Neural cell (in vitro differentiated cells): ENCODE measurements around the gene ALLC. TPM values are rescaled to one million over a fixed set of nuclear protein-coding genes. Genes with fewer than 3 reads are reported as not detected.
"Not testable (repeated sequence)": the region's sequence is repeated elsewhere in the genome, so short reads cannot be mapped to it uniquely, and the experiment has no call there.

Experiments
- H2AFZ ChIP-seq: fragments of 200-600, 300-800 bp; sonication (generic), shearing (Covaris generic); 2 replicates; pipeline ENCODE4 v1.6.0; 2014; ENCODE audit warnings: low read depth, mild to moderate bottlenecking, antibody characterized with exemption, low read length, moderate library complexity
- H3F3A ChIP-seq: fragments of 200-600 bp; shearing (Covaris generic); 2 replicates; pipeline ENCODE4 v1.6.1; 2016; ENCODE audit warnings: mild to moderate bottlenecking, moderate library complexity, mixed read lengths, antibody characterized with exemption, low read length; ENCODE audit not compliant: insufficient read depth, poor library complexity, severe bottlenecking
- H3K27ac ChIP-seq: fragments of 200-600, 300-800 bp; sonication (generic), shearing (Covaris generic); 2 replicates; pipeline ENCODE4 v1.5.1; 2014; ENCODE audit warnings: mild to moderate bottlenecking, low read length, moderate library complexity
- H3K27me3 ChIP-seq: fragments of 300-800, 200-600 bp; sonication (generic), shearing (Covaris generic); 2 replicates; pipeline ENCODE4 v1.6.0; 2014; ENCODE audit warnings: mild to moderate bottlenecking, low read depth, low read length, moderate library complexity; ENCODE audit not compliant: insufficient read depth
- H3K36me3 ChIP-seq: fragments of 300-800, 200-600 bp; sonication (generic), shearing (Covaris generic); 2 replicates; pipeline ENCODE4 v1.5.1; 2014; ENCODE audit warnings: mild to moderate bottlenecking, antibody characterized with exemption, low read length, moderate library complexity; ENCODE audit not compliant: insufficient read depth
- H3K4me2 ChIP-seq: fragments of 300-800, 200-600 bp; sonication (generic), shearing (Covaris generic); 2 replicates; pipeline ENCODE4 v1.6.0; 2014; ENCODE audit warnings: mild to moderate bottlenecking, low read length
- H3K4me3 ChIP-seq: fragments of 300-800, 200-600 bp; sonication (generic), shearing (Covaris generic); 2 replicates; pipeline ENCODE4 v1.5.1; 2014; ENCODE audit warnings: mild to moderate bottlenecking, low read length, moderate library complexity
- H3K79me2 ChIP-seq: fragments of 200-600 bp; shearing (Covaris generic); replicated peaks from 2 replicates; pipeline ENCODE4 v1.6.0; 2014; ENCODE audit warnings: mild to moderate bottlenecking, low read length, moderate library complexity; ENCODE audit not compliant: insufficient read depth
- H3K9ac ChIP-seq: fragments of 300-800, 200-600 bp; sonication (generic), shearing (Covaris generic); 2 replicates; pipeline ENCODE4 v1.6.1; 2016; ENCODE audit warnings: mild to moderate bottlenecking, low read length, mixed read lengths
- H3K9me2 ChIP-seq: fragments of 200-600 bp; shearing (Covaris generic); 2 replicates; pipeline ENCODE4 v1.6.1; 2016; ENCODE audit warnings: mild to moderate bottlenecking, low read length, mixed read lengths; ENCODE audit not compliant: insufficient read depth
- H3K9me3 ChIP-seq: fragments of 200-600, 300-800 bp; sonication (generic), shearing (Covaris generic); 2 replicates; pipeline ENCODE4 v1.6.1; 2016; ENCODE audit warnings: mild to moderate bottlenecking, mixed run types, low read length, moderate library complexity, mixed read lengths
- H4K20me1 ChIP-seq: fragments of 200-600 bp; shearing (Covaris generic); 2 replicates; pipeline ENCODE4 v1.6.1; 2016; ENCODE audit warnings: mild to moderate bottlenecking, mixed run types; ENCODE audit not compliant: insufficient read depth
- EP300 ChIP-seq: fragments of 450-650 bp; conservative IDR thresholded peaks from 2 replicates; pipeline ENCODE4 v1.6.1; 2014; ENCODE audit warnings: antibody characterized with exemption, mild to moderate bottlenecking, moderate library complexity; ENCODE audit not compliant: poor library complexity, severe bottlenecking
- EZH2 ChIP-seq: fragments of 200-600, 300-800 bp; shearing (Covaris generic), sonication (generic); IDR thresholded peaks from 2 replicates; pipeline ENCODE4 v1.6.1; 2014; ENCODE audit warnings: antibody characterized with exemption, low read length, borderline replicate concordance, mild to moderate bottlenecking; ENCODE audit not compliant: insufficient read depth, poor library complexity, severe bottlenecking
- MXI1 ChIP-seq: fragments of 450-650 bp; conservative IDR thresholded peaks from 2 replicates; pipeline ENCODE4 v1.6.1; 2014; ENCODE audit warnings: antibody characterized with exemption, mild to moderate bottlenecking; ENCODE audit not compliant: poor library complexity, severe bottlenecking
- POLR2AphosphoS5 ChIP-seq: IDR thresholded peaks from 2 replicates; pipeline ENCODE4 v1.6.1; 2012
- RAD21 ChIP-seq: fragments of 450-650 bp; conservative IDR thresholded peaks from 2 replicates; pipeline ENCODE4 v1.6.1; 2014; ENCODE audit warnings: antibody characterized with exemption, mild to moderate bottlenecking, moderate library complexity
- SMC3 ChIP-seq: fragments of 450-650 bp; conservative IDR thresholded peaks from 2 replicates; pipeline ENCODE4 v1.6.1; 2014; ENCODE audit warnings: antibody characterized with exemption, mild to moderate bottlenecking, moderate library complexity; ENCODE audit not compliant: poor library complexity
- TAF1 ChIP-seq: IDR thresholded peaks from 2 replicates; pipeline ENCODE4 v1.6.1; 2012; ENCODE audit warnings: low read depth
- polyA plus RNA-seq: library from polyadenylated mRNA; depleted of rRNA; stranded (reverse); fragments of >200 nt; gene quantifications from 2 replicates; pipeline ENCODE4 v1.2.3, GENCODE V29; 2014
- TF ChIP-seq, protein P1 (sequence below): fragments of 450-650 bp; IDR thresholded peaks from 2 replicates; pipeline ENCODE4 v1.5.1; 2014; ENCODE audit warnings: antibody characterized with exemption, mild to moderate bottlenecking, moderate library complexity; ENCODE audit not compliant: poor library complexity, severe bottlenecking
- TF ChIP-seq, protein P2 (sequence below): IDR thresholded peaks from 2 replicates; pipeline ENCODE4 v1.6.1; 2012; ENCODE audit warnings: borderline replicate concordance

ALLC gene
- polyA plus RNA-seq, 1 donor from 2014 or later: 0.33 TPM

DNA sequence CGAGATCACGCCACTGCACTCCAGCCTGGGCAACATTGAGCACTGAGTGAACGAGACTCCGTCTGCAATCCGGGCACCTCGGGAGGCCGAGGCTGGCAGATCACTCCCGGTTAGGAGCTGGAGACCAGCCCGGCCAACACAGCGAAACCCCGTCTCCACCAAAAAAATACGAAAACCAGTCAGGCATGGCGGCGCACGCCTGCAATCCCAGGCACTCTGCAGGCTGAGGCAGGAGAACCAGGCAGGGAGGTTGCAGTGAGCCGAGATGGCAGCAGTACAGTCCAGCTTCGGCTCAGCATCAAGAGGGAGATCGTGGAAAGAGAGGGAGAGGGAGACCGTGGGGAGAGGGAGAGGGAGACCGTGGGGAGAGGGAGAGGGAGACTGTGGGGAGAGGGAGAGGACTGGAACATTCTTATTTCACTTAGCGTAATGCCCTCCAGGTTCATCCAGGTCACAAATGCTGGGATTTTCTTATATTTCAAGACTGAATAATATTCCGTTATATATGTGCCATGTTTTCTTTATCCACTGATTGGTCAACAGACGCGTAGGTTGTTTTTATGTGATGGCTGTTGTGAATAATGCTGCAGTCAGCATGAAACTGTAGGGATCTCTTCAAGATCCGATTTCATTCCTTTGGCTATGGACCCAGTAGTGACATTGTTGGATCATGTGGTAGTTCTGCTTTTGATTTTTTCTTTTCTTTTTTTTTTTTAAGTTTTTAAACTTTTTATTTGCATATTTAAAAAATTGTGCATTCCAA, 41.4 kb upstream of the ALLC start:
- not testable (repeated sequence) for H2AFZ ChIP-seq, H4K20me1 ChIP-seq, H3K36me3 ChIP-seq, H3F3A ChIP-seq, H3K27me3 ChIP-seq, H3K9me3 ChIP-seq, H3K79me2 ChIP-seq, H3K4me2 ChIP-seq, H3K9ac ChIP-seq, H3K4me3 ChIP-seq, H3K9me2 ChIP-seq, H3K27ac ChIP-seq

DNA sequence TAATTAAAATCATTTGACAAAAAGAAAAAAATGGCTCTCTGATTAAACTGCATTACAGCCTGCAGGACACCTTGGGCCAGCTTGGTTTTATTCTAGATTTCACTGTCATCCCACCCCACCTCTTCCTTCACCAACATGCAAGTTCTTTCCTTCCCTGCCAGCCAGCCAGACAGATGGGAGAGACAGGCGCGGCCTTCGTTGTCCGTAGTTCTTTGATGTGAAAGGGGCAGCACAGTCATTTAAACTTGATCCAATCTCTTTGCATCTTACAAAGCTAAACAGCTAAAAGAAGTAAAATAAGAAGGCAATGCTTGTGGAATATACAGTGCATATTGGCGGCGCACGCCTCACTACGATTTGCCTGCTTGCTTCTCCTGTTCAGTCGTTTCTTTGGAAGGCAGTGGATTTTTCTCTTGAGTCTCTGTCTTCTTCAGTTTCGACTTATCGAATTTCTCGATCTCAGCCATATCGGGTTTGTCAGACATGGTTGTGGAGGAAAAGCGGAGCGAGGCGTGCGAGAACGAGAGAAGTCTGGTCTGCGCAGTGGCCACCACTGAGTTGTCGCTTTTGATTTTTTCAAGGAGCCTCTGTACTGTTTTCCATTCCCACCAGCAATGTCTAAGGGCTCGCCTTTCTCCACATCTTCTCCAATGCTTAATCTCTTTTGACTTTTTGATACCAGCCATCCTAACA, 40.7 kb upstream of the ALLC start:
- no peak overlapping the region for H3K9ac ChIP-seq
- H3F3A ChIP-seq: no peaks in the 10 kb centered on the region
- no peaks in the 10 kb centered on the region for H3K79me2 ChIP-seq
- no peaks in the 10 kb centered on the region for H3K9me3 ChIP-seq
- H3K4me3 ChIP-seq: no peak overlapping the region
- no peaks in the 10 kb centered on the region for H3K9me2 ChIP-seq
- H3K36me3 ChIP-seq: no peaks in the 10 kb centered on the region
- no peak overlapping the region for H3K27ac ChIP-seq
- no peak overlapping the region for H2AFZ ChIP-seq
- no peaks in the 10 kb centered on the region for H3K27me3 ChIP-seq
- no peak for TF ChIP-seq EZH2
- no peak for TF ChIP-seq RAD21
- no peak for TF ChIP-seq POLR2AphosphoS5
- TF ChIP-seq, protein P1, sequence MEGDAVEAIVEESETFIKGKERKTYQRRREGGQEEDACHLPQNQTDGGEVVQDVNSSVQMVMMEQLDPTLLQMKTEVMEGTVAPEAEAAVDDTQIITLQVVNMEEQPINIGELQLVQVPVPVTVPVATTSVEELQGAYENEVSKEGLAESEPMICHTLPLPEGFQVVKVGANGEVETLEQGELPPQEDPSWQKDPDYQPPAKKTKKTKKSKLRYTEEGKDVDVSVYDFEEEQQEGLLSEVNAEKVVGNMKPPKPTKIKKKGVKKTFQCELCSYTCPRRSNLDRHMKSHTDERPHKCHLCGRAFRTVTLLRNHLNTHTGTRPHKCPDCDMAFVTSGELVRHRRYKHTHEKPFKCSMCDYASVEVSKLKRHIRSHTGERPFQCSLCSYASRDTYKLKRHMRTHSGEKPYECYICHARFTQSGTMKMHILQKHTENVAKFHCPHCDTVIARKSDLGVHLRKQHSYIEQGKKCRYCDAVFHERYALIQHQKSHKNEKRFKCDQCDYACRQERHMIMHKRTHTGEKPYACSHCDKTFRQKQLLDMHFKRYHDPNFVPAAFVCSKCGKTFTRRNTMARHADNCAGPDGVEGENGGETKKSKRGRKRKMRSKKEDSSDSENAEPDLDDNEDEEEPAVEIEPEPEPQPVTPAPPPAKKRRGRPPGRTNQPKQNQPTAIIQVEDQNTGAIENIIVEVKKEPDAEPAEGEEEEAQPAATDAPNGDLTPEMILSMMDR: no peak
- TF ChIP-seq TAF1: no peak
- TF ChIP-seq, protein P2, sequence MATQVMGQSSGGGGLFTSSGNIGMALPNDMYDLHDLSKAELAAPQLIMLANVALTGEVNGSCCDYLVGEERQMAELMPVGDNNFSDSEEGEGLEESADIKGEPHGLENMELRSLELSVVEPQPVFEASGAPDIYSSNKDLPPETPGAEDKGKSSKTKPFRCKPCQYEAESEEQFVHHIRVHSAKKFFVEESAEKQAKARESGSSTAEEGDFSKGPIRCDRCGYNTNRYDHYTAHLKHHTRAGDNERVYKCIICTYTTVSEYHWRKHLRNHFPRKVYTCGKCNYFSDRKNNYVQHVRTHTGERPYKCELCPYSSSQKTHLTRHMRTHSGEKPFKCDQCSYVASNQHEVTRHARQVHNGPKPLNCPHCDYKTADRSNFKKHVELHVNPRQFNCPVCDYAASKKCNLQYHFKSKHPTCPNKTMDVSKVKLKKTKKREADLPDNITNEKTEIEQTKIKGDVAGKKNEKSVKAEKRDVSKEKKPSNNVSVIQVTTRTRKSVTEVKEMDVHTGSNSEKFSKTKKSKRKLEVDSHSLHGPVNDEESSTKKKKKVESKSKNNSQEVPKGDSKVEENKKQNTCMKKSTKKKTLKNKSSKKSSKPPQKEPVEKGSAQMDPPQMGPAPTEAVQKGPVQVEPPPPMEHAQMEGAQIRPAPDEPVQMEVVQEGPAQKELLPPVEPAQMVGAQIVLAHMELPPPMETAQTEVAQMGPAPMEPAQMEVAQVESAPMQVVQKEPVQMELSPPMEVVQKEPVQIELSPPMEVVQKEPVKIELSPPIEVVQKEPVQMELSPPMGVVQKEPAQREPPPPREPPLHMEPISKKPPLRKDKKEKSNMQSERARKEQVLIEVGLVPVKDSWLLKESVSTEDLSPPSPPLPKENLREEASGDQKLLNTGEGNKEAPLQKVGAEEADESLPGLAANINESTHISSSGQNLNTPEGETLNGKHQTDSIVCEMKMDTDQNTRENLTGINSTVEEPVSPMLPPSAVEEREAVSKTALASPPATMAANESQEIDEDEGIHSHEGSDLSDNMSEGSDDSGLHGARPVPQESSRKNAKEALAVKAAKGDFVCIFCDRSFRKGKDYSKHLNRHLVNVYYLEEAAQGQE: no peak
- no peak for TF ChIP-seq SMC3
- TF ChIP-seq EP300: no peak
- no peak for TF ChIP-seq MXI1
- H4K20me1 ChIP-seq: no peaks in the 10 kb centered on the region
- no peak overlapping the region for H3K4me2 ChIP-seq
